ENCODE measurements around the gene SAMD5. TPM values are rescaled to one million over a fixed set of nuclear protein-coding genes. Genes with fewer than 3 reads are reported as not detected.
A peak's percentile ranks its signal among the peaks of the same experiment; 100 is the strongest.

Gene SAMD5
- total RNA-seq, 1 donor from 2014 or later, result 12.0 TPM

- H3K36me3 Mint-ChIP-seq, result peaks cover 4% of the 10 kb centered on the region
- peaks cover 21% of the 10 kb centered on the region for H3K4me1 Mint-ChIP-seq
- H3K27me3 Mint-ChIP-seq (ENCODE audit: low read depth), result no peaks in the 10 kb centered on the region
- H3K9me3 Mint-ChIP-seq, result peaks cover 6% of the 10 kb centered on the region
- H3K4me3 Mint-ChIP-seq, result no peak overlapping the region
- DNase-seq (ENCODE audit: low spot score in 2 of 2, unreplicated experiment in 2 of 2), result no peak
- H3K27ac Mint-ChIP-seq, result no peak overlapping the region
- TF ChIP-seq CTCF (IDR thresholded peaks at IDR 0.05; ENCODE audit: unreplicated experiment), result no peak
Observed at GRCh38 chr6:147549531-147549930, 41.0 kb downstream of the SAMD5 start.

- Mint-ChIP-seq H3K4me3 (no peak overlapping the region), H3K4me1 (peaks cover 8% of the 10 kb centered on the region), H3K9me3 (peaks cover 6% of the 10 kb centered on the region), H3K27ac (peak overlapping the region; percentile 5), H3K36me3 (peaks cover 4% of the 10 kb centered on the region), H3K27me3 (ENCODE audit: low read depth) (no peaks in the 10 kb centered on the region)
- DNase-seq (ENCODE audit: low spot score in 2 of 2, unreplicated experiment in 2 of 2), result no peak
- TF ChIP-seq CTCF (IDR thresholded peaks at IDR 0.05; ENCODE audit: unreplicated experiment), result no peak
Observed at GRCh38 chr6:147551976-147552375, 43.5 kb downstream of the SAMD5 start.

- TF ChIP-seq CTCF (IDR thresholded peaks at IDR 0.05; ENCODE audit: unreplicated experiment), result no peak
- no peaks in the 10 kb centered on the region for H3K27me3 Mint-ChIP-seq (ENCODE audit: low read depth)
- H3K36me3 Mint-ChIP-seq, result peaks cover 8% of the 10 kb centered on the region
- no peak for DNase-seq (ENCODE audit: low spot score in 2 of 2, unreplicated experiment in 2 of 2)
- peaks cover 11% of the 10 kb centered on the region for H3K9me3 Mint-ChIP-seq
- no peak overlapping the region for H3K27ac Mint-ChIP-seq
- no peak overlapping the region for H3K4me3 Mint-ChIP-seq
- H3K4me1 Mint-ChIP-seq, result peaks cover 6% of the 10 kb centered on the region
Observed at GRCh38 chr6:147553099-147553498, 44.6 kb downstream of the SAMD5 start.

GRCh38 chr6:147554281-147554680 is 45.8 kb downstream of the SAMD5 start:
- H3K9me3 Mint-ChIP-seq, result peaks cover 10% of the 10 kb centered on the region
- H3K27ac Mint-ChIP-seq, result no peak overlapping the region
- no peak overlapping the region for H3K4me3 Mint-ChIP-seq
- no peak for TF ChIP-seq CTCF (IDR thresholded peaks at IDR 0.05; ENCODE audit: unreplicated experiment)
- no peaks in the 10 kb centered on the region for H3K27me3 Mint-ChIP-seq (ENCODE audit: low read depth)
- no peak for DNase-seq (ENCODE audit: low spot score in 2 of 2, unreplicated experiment in 2 of 2)
- peaks cover 13% of the 10 kb centered on the region for H3K4me1 Mint-ChIP-seq
- peaks cover 8% of the 10 kb centered on the region for H3K36me3 Mint-ChIP-seq

GRCh38 chr6:147559006-147559405 is 50.5 kb downstream of the SAMD5 start:
- no peak for DNase-seq (ENCODE audit: low spot score in 2 of 2, unreplicated experiment in 2 of 2)
- H3K27me3 Mint-ChIP-seq (ENCODE audit: low read depth), result no peaks in the 10 kb centered on the region
- TF ChIP-seq CTCF (IDR thresholded peaks at IDR 0.05; ENCODE audit: unreplicated experiment), result no peak
- H3K9me3 Mint-ChIP-seq, result peaks cover 6% of the 10 kb centered on the region
- H3K27ac Mint-ChIP-seq, result no peak overlapping the region
- peaks cover 4% of the 10 kb centered on the region for H3K36me3 Mint-ChIP-seq
- H3K4me3 Mint-ChIP-seq, result no peak overlapping the region
- peaks cover 33% of the 10 kb centered on the region for H3K4me1 Mint-ChIP-seq

DNA sequence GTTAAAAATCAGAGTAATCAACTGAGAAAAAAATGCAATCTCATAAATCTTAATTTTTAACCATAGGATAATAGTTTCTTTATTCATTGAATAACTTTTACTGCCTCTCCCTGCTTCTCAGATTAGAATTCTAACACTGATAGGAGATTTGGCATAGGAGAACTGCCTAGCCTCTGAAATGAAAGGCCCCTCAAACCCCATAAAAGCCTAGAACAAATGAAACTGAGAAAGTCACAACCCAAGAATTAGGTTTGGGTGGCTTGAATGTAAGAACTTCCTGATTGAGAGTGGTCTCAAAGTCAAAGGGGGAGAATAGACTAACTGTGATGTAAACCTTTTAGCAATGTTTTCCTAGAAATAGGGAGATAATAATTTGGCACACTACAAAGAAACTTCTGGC is 52.2 kb downstream of the SAMD5 start:
- H3K36me3 Mint-ChIP-seq, result peaks cover 4% of the 10 kb centered on the region
- H3K27me3 Mint-ChIP-seq (ENCODE audit: low read depth), result no peaks in the 10 kb centered on the region
- TF ChIP-seq CTCF (IDR thresholded peaks at IDR 0.05; ENCODE audit: unreplicated experiment), result no peak
- no peak overlapping the region for H3K27ac Mint-ChIP-seq
- DNase-seq (ENCODE audit: low spot score in 2 of 2, unreplicated experiment in 2 of 2), result no peak
- H3K9me3 Mint-ChIP-seq, result peaks cover 6% of the 10 kb centered on the region
- H3K4me3 Mint-ChIP-seq, result no peak overlapping the region
- peaks cover 46% of the 10 kb centered on the region for H3K4me1 Mint-ChIP-seq
